GM18511 (cell line): Measurements from ENCODE around the gene NOTCH4.
"Not testable (repeated sequence)": the region's sequence is repeated elsewhere in the genome, so short reads cannot be mapped to it uniquely, and the experiment has no call there.

Experiments used
- ATAC-seq: cut with Tn5 transposase; IDR thresholded peaks from one replicate; pipeline ENCODE4 v1.9.1; 2021; ENCODE audit warnings: mild to moderate bottlenecking, moderate library complexity; ENCODE audit not compliant: unreplicated experiment

The NOTCH4 gene

GRCh38 chr6:32218167-32218566 is 5.7 kb downstream of the NOTCH4 start:
- no peak for ATAC-seq

GRCh38 chr6:32216998-32217397 is 6.9 kb downstream of the NOTCH4 start:
- no peak for ATAC-seq

- ATAC-seq = no peak
Observed at GRCh38 chr6:32216285-32216684, 7.6 kb downstream of the NOTCH4 start.

- no peak for ATAC-seq
Observed at GRCh38 chr6:32215617-32216016, 8.2 kb downstream of the NOTCH4 start.

GRCh38 chr6:32214126-32214525 is 9.7 kb downstream of the NOTCH4 start:
- no peak for ATAC-seq

GRCh38 chr6:32213649-32214048 is 10.2 kb downstream of the NOTCH4 start:
- ATAC-seq = no peak

- no peak for ATAC-seq
Observed at GRCh38 chr6:32212076-32212760, 11.6 kb downstream of the NOTCH4 start.

GRCh38 chr6:32211432-32211831 is 12.4 kb downstream of the NOTCH4 start:
- ATAC-seq = not testable (repeated sequence)

- no peak for ATAC-seq
Observed at GRCh38 chr6:32210191-32210601, 13.7 kb downstream of the NOTCH4 start.

- no peak for ATAC-seq
Observed at GRCh38 chr6:32208996-32209395, 14.9 kb downstream of the NOTCH4 start.

- no peak for ATAC-seq
Observed at GRCh38 chr6:32204268-32204715, 19.6 kb downstream of the NOTCH4 start.

- ATAC-seq = no peak
Observed at GRCh38 chr6:32203426-32204267, 20.2 kb downstream of the NOTCH4 start.

GRCh38 chr6:32202186-32202585 is 21.7 kb downstream of the NOTCH4 start:
- no peak for ATAC-seq

GRCh38 chr6:32200711-32201475 is 23.0 kb downstream of the NOTCH4 start:
- no peak for ATAC-seq

- no peak for ATAC-seq
Observed at GRCh38 chr6:32198866-32199265, 25.0 kb downstream of the NOTCH4 start.

GRCh38 chr6:32198345-32198696 is 25.5 kb downstream of the NOTCH4 start:
- no peak for ATAC-seq

GRCh38 chr6:32196682-32197616 is 26.9 kb downstream of the NOTCH4 start:
- ATAC-seq = no peak

- peak; percentile 81 for ATAC-seq
Observed at GRCh38 chr6:32195902-32196681, 27.8 kb downstream of the NOTCH4 start.

- ATAC-seq = peak; percentile 79
Observed at GRCh38 chr6:32195652-32195901, 28.3 kb downstream of the NOTCH4 start.
